Myocyte (in vitro differentiated cells): ENCODE data around the gene CD177. TPM values are rescaled to one million over a fixed set of nuclear protein-coding genes. Genes with fewer than 3 reads are reported as not detected.
"Not testable (repeated sequence)": the region's sequence is repeated elsewhere in the genome, so short reads cannot be mapped to it uniquely, and the experiment has no call there.

ENCODE experiments used
- DNase-seq: peaks from one replicate; pipeline ENCODE4 v3.0.0-alpha.2; 2012; ENCODE audit warnings: low read depth
- total RNA-seq: library from RNA; depleted of rRNA; stranded (reverse); fragments of >200 nt; gene quantifications from 2 replicates; pipeline ENCODE4 v1.2.3, GENCODE V29; 2014

The CD177 gene
- total RNA-seq, 1 donor from 2014 or later = 0.29 TPM

DNA sequence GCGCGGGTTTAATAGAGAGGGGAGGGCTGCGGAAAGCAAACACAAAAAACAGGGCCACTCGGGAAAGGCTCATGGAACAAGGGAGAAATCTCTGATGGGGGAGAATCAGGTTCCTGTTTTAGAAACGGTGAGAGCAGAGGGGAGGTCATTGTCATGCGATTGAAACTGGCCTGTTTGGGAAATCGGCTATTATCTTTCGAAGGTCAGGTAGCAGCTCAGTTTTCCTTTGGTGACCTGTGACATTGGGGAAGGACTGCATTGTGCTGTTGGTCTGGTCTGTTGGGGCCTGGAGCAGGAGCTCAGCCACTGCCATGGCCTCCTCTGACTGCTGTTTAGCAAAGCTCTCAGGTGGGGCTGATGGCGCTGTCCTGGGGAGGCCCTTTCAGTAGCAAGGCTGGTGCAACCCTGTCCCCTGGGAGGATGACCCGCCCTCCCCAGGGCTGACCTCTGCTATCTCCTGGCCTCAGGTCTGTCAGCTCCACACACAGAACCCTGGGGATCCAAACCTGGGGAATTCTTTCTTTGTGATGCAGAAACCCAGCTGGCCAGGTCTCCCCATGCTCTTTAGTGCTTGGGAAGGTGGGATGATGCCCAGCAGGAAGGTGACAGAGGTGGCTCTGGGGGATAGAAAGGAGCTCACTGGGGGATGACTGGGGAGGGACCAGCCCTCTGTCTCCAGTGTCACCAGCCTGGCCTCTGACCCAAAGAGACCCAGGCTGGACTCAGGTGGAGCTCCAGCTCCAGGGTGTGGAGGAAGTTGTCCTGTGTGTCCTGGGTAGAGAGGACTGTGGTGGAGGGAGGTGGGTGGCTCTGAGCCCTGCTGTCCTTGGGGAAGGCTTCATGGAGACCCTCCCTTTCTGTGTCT lies 21.2 kb upstream of the CD177 start:
- no peak for DNase-seq

DNA sequence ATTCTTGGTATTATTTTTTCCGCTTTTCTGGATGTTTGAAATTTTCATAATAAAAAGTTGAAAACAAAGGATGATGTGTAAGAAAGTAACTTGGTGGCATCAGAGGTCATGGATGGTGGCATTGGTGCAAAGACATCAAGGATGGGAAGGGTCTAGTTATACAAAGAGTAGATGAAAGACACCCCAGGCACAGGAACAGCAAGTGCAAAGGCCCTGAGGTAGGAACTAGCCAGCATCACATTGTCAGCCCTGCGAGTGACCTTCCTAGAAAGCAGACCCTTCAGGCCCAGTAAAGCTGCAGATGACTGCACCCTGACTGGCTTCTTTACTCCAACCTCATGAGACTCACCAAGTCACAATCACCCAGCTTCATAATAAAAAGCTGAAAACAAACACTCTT lies 17.0 kb upstream of the CD177 start:
- DNase-seq = not testable (repeated sequence)

DNA sequence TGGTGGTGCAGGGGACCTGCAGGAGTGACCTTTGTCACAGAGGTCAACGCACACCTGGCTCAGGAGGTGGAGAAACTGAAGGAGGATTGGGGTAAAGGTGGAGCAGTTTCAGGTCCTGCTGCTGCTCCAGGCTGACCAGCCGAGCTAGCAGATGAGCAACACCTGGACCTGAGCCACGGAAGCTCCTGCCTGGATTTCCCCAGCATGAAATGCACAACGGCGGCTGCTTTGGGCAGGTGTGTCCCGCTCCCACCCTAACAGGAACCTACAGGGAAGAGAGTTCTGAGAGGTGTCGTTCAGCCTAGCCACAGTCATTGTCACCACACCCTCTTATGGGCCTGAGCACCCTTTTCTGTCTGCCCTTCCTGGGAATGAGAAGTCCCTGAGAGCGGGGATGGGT lies 15.7 kb upstream of the CD177 start:
- no peak for DNase-seq

DNA sequence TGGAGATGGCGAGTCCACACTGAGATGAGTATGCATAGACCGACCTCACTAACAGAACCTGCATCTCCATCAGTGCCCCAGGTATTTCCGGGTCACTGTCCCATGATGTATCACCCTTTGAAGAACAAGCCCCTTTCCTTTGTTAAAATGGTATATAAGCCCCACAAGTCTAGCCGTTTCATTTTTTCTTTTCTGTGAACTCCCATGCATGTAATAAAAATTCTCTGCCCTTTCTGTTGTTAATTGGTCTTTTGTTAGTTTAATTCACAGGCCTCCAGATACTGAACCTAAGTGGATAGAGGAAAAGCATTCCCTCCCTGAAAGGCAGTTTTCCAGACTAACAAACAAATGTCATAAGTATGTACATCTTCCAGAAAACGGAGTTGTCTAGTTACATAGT lies 15.0 kb upstream of the CD177 start:
- DNase-seq = no peak

DNA sequence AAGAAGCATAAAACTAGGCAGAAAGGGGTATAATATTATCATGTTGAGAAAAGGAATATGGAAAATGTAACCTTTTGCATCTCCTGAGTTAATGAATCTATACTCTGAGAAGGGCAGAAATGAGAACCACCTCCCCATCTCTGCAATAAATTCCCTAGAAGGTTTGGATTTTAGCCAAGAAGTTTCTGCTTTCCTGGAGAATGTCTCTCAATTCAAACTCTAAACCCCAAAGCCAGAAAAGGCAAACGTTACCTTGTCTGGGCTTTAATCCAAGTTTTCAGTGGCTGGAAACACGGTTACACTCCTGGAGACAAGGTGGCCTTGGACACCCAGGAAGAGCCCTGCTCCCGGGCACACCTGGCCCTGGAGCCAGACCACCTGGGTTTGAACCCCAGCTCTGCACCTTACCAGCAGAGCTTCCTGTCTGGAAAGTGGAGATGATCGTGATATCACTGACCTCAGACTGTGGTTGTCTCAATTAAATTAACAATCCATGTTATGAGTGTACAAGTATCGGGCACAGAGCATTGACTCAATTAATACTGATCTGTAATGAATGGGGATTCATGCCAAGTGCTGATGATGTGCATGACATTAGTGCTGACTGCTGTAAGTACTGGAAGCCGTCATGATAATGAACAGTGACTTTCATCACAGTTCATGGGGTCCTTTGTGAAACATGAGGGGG lies 14.1 kb upstream of the CD177 start:
- not testable (repeated sequence) for DNase-seq

DNA sequence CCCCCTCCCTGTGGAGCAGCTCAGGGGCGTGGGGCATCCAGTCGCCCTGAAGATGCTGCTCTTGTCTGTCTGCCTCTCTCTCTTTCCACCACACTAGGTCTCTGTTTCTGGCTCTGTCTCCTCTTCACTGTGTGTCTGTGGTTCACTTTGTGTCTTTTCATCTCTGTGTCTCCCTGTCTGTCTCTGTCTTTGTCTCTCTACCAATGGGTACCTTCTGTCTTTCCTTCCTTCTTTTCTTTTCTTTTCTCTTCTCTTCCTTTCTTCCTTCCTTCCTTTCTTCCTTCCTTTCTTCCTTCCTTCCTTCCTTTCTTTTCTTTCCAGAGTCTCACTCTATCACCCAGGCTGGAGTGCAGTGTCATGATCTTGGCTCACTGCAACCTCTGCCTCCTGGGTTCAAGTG lies 13.4 kb upstream of the CD177 start:
- DNase-seq = not testable (repeated sequence)

DNA sequence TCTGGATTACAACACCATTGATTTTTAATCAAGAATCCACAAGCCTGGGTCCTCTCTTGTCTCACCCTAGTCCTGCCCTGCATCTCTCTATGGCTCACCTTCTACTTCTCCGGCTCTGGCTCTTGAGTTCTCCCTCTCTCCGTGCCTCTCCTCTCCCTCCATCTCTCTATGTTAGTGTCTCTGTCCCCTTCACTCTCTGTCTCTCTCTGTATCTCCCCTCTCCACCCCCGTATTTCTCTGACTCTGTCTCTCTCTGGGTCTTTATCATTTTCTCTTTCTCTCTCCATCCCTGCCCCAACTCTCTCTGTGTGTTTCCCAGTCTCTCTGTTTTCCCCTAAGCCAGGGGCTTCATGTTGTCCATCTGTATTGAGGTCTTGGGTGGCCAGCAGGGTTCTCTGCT lies 12.4 kb upstream of the CD177 start:
- DNase-seq = not testable (repeated sequence)

DNA sequence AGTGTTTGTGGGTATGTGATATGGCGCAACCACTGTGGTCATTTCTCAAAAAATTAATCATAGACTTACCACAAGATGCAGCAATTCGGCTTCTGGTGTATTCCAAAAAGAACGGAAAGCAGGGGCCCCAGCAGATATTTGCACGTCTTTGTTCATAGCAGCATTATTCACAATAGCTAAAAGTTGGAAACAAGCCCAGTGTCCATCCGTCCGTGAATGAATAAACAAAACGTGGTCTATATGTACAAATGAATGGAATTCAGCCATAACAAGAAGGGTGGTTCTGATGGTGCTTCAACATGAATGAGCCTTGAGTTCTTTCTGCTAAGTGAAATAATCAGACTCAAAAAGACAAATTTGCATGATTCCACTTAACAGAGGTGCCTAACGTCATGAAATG lies 11.4 kb upstream of the CD177 start:
- not testable (repeated sequence) for DNase-seq

DNA sequence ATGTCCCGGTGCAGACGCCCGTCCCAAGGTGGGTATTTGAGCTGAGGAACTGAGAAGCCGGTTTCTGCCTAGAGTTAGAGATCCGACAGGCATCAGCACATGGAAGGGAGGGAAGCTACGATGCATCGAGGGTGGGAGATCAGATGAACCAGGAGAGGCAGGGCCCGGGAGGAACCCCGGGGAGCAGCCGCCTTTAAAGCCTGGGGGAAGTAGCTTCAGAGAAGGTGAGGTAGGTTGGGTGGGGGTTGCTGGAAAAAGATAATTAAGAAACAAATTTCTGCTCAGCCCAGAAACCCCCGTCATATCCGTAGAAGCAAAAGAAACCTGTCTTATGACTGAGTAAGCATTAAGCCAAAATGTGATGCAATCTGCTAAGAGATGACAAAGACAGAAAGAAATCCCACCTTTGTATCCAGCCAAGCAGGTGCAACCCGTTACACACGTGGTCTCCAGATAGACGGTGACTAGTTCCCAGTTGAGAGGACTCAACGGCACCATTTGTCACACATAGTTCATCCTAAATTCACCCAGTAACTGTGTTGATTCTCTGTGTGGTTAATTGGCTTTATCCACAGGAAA lies 9.1 kb upstream of the CD177 start:
- not testable (repeated sequence) for DNase-seq

DNA sequence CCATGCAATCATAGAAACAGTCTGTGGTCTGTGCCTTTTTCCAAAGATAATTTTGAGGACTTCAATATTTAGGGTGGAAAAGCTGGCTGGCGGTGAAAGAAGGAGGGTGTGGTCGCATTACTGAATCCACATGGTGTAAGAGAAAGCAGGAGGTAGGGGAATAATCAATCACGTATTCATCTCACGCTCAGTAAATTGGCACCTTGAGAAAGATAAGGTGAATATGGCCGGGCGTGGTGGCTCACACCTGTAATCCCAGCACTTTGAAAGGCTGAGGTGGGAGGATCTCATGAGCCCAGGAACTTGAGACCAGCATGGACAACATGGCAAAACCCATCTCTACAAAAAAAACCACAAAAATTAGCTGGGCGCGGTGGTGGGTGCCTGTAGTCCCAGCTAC lies 3.7 kb upstream of the CD177 start:
- DNase-seq = not testable (repeated sequence)

DNA sequence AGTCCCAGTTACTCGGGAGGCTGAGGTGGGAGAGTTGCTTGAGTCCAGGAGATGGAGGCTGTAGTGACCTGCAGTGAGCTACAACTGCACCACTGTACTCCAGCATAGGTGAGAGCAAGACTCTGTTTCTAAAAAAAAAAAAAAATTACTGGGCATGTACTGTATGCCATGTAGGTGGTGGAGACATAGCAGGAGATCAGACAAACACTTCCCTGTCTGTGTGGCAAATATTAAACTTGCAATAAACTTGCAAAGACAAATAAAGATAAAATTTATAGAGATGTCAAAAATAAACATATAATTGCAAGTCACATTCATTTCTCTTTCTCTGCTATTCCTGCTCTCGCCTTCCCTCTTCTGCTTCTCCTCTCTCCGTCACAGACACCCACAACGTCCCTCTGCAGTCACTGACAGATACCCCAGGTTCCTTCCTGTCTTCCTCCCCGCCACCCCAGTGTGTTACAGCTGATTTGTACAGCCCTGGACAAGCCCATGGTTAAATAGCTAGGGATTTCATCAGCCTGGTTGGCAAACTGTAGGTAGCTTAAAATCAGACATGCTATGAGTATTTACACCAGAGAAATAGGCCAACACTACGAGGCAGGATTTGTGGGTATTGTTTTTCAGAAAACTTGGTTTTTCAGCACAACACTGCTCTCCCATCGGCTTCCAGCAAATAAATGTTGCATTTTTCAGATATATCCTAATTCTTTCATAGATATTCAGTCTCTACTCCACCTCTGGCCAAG lies 1.3 kb upstream of the CD177 start:
- no peak for DNase-seq

DNA sequence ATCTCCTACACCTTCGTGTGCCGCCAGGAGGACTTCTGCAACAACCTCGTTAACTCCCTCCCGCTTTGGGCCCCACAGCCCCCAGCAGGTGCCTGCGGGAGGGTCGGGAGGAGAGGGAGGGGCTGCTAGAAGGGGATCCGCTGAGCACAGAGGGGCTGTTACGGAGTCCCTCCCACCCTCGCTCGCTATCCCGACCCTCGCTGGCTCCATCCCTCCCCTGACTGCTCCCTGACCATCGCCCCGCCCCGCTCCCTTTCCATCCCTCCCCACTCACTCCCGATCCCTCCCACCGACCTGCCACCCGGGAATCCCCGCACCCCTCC lies 780 bp downstream of the CD177 start:
- no peak for DNase-seq

DNA sequence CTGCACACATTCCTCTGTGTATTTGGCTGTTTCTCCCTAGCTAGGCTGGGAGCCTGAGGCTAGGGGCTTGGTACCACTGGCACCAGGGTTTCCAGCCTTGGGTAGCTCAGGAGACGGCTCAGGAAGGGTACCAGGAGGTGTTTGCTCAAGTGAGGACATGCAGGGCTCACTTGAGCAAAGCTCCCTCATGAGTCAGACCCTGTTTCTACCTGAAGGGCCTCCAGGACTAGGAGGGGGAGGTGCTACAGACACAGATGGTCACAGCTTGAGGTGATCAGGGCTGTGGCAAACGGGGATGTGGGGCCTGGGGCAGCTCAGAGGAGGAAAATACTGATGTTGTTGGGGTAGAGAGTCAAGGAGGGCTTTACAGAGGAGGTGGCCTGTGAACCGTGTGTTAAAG lies 3.3 kb downstream of the CD177 start:
- DNase-seq = not testable (repeated sequence)

DNA sequence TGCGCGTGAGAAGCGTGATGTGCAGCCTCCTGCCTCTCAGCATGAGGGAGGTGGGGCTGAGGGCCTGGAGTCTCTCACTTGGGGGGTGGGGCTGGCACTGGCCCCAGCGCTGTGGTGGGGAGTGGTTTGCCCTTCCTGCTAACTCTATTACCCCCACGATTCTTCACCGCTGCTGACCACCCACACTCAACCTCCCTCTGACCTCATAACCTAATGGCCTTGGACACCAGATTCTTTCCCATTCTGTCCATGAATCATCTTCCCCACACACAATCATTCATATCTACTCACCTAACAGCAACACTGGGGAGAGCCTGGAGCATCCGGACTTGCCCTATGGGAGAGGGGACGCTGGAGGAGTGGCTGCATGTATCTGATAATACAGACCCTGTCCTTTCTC lies 8.7 kb downstream of the CD177 start:
- DNase-seq = no peak

DNA sequence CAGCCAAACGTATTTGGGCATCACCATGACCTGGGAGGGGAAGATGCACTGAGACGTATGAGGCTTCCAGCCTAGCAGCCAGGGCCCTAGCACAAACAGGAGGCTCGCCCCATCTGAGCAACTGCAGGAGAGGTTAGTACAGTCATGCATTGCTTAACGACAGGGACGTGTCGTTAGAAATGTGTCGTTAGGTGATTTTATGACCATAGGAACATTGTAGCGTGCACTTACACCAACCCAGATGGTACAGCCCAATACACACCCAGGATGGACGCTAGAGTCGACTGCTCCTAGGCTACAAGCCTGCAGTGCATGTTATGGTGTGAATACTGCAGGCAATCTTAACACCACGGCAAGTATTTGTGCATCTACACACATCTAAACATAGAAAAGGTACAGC lies 9.3 kb downstream of the CD177 start:
- no peak for DNase-seq

DNA sequence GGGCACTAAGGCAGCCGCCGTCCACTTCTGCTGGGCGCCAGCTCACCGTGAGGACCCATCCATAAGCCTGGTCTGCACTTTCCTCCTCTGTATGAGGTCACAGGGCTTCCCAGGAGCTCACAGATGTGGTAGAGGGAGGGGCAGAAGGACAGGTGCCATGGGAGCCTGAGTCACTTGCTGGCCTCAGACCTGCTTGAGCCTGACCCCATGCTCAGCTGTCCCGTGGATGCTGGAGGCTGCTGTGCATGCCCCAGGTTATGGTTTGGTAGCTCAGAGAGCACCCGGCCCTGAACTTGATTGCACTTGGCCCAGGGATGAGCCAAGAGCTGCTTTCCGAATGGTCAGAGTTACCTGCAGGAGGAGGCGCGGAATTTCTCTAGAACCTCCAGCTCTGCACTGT lies 12.2 kb downstream of the CD177 start:
- DNase-seq = not testable (repeated sequence)

DNA sequence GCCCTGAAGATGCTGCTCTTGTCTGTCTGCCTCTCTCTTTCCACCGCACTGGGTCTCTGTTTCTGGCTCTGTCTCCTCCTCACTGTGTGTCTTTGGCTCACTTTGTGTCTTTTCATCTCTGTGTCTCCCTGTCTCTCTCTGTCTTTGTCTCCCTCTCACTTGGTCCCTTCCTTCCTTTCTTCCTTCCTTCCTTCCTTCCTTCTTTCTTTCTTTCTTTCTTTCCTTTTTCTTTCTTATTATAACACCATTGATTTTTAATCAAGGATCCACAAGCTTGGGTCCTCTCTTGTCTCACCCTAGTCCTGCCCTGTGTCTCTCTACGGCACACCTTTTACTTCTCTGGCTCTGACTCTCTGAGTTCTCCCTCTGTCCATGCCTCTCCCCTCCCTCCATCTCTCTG lies 14.3 kb downstream of the CD177 start:
- DNase-seq = no peak

DNA sequence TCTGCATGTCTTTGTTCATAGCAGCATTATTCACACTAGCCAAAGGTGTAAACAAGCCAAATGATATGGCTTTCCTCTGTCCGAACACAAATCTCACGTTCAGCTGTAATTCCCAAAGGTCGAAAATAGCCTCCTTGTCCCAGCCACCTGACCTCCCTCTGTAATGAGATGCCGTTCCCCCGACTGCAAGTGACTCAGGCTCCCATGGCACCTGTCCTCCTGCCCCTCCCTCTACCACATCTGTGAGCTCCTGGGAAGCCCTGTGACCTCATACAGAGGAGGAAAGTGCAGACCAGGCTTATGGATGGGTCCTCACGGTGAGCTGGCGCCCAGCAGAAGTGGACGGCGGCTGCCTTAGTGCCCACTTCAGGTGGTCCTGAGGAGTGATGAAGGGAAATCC lies 15.4 kb downstream of the CD177 start:
- peak; percentile 41 for DNase-seq

DNA sequence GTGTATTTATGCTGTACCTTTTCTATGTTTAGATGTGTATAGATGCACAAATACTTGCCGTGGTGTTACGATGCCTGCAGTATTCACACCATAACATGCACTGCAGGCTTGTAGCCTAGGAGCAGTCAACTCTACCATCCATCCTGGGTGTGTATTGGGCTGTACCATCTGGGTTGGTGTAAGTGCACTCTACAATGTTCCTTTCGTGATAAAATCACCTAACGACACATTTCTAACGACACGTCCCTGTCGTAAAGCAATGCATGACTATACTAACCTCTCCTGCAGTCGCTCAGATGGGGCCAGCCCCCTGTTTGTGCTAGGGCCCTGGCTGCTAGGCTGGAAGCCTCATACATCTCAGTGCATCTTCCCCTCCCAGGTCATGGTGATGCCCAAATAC lies 18.4 kb downstream of the CD177 start:
- no peak for DNase-seq

DNA sequence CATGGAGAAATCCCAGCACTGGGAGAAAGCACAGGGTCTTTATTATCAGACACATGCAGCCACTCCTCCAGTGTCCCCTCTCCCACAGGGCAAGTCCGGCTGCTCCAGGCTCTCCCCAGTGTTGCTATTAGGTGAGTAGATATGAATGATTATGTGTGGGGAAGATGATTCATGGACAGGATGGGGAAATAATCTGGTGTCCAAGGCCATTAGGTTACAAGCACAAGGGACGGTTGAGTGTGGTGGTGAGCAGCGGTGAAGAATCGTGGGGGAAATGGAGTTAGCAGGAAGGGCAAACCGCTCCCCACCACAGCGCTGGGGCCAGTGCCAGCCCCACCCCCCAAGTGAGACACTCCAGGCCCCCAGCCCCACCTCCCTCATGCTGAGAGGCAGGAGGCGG lies 19.0 kb downstream of the CD177 start:
- DNase-seq = no peak

DNA sequence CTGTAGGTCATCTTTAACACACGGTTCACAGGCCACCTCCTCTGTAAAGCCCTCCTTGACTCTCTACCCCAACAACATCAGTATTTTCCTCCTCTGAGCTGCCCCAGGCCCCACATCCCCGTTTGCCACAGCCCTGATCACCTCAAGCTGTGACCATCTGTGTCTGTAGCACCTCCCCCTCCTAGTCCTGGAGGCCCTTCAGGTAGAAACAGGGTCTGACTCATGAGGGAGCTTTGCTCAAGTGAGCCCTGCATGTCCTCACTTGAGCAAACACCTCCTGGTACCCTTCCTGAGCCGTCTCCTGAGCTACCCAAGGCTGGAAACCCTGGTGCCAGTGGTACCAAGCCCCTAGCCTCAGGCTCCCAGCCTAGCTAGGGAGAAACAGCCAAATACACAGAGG lies 24.1 kb downstream of the CD177 start:
- not testable (repeated sequence) for DNase-seq

DNA sequence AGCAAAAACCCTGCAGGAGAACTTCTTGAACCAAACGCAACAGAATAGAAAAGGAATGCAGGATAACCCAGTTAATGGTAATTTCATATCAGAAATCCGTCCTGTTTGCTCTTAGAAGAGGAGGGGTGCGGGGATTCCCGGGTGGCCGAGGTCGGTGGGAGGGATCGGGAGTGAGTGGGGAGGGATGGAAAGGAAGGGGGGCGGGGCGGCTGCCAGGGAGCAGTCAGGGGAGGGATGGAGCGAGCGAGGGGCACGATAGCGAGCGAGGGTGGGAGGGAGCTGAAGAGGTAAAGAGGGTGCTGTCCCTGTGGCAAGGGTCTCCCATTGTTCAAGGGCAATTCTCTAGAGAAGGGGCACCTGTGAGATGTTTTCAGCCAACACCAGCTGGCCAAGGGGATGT lies 26.5 kb downstream of the CD177 start:
- DNase-seq = no peak
